ENCODE measurements around the gene BTLA.

Gene BTLA

DNA sequence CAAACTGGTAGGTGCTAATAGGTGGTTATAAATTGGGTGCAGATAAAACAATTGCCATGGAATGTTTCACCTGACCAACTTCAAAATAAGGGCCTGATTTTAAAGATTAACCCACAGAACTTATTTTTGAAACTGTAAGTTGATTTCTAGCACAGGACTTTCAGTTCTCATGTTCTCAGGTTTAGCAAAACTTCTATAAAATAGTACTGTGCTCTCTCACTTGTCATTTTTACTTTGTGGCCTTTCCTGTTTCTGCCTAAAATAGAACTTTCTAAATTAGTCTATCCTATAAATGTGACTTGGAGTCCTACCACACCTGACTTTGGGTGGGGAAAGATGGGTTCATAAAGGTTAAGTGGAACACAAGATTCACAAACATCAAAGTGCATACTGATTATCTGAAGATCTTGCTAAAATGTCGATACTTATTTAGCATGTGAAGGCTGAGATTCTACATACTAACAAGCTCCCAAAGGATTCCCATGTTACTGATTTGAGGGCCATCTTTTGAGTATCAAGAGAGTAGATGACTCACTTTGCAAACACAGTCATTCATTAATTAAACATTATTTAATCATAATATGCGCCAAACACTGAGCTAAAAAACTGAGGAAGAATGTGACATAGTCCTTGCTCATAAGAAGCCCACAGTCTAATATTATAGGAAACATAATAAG is 38.6 kb downstream of the BTLA start:
- Histone ChIP-seq H3K9me2 (replicated peaks; ENCODE audit: low read depth, low read length) (no peaks in the 10 kb centered on the region), H3K27me3 (ENCODE audit: insufficient read depth, low read length, poor library complexity, severe bottlenecking) (peaks cover 14% of the 10 kb centered on the region), H4K20me1 (ENCODE audit: insufficient read depth, low read length, poor library complexity, severe bottlenecking) (no peaks in the 10 kb centered on the region), H3K36me3 (ENCODE audit: insufficient read depth, low read length) (no peaks in the 10 kb centered on the region), H3K9me3 (ENCODE audit: insufficient read depth, low read depth, low read length) (no peaks in the 10 kb centered on the region), H2AFZ (ENCODE audit: low read length) (no peak overlapping the region), H3K9ac (ENCODE audit: low read depth, low read length, poor library complexity, severe bottlenecking) (no peak overlapping the region), H3K4me2 (ENCODE audit: low read depth, low read length, poor library complexity, severe bottlenecking) (peak overlapping the region; percentile 36), H3K4me1 (ENCODE audit: insufficient read depth, low read length, poor library complexity, severe bottlenecking) (peaks cover 48% of the 10 kb centered on the region), H3F3A (ENCODE audit: low read depth) (peaks cover 5% of the 10 kb centered on the region; the same call in 1 of the 2 replicates), H3K4me3 (ENCODE audit: low read length, poor library complexity, severe bottlenecking) (no peak overlapping the region), H3K79me2 (ENCODE audit: insufficient read depth, low read length) (no peaks in the 10 kb centered on the region)
- no peak for TF ChIP-seq EZH2phosphoT487 (IDR thresholded peaks at IDR 0.05; ENCODE audit: borderline replicate concordance)
- TF ChIP-seq, protein P1, sequence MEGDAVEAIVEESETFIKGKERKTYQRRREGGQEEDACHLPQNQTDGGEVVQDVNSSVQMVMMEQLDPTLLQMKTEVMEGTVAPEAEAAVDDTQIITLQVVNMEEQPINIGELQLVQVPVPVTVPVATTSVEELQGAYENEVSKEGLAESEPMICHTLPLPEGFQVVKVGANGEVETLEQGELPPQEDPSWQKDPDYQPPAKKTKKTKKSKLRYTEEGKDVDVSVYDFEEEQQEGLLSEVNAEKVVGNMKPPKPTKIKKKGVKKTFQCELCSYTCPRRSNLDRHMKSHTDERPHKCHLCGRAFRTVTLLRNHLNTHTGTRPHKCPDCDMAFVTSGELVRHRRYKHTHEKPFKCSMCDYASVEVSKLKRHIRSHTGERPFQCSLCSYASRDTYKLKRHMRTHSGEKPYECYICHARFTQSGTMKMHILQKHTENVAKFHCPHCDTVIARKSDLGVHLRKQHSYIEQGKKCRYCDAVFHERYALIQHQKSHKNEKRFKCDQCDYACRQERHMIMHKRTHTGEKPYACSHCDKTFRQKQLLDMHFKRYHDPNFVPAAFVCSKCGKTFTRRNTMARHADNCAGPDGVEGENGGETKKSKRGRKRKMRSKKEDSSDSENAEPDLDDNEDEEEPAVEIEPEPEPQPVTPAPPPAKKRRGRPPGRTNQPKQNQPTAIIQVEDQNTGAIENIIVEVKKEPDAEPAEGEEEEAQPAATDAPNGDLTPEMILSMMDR (conservative IDR thresholded peaks at IDR 0.05; ENCODE audit: low read length) = no peak

DNA sequence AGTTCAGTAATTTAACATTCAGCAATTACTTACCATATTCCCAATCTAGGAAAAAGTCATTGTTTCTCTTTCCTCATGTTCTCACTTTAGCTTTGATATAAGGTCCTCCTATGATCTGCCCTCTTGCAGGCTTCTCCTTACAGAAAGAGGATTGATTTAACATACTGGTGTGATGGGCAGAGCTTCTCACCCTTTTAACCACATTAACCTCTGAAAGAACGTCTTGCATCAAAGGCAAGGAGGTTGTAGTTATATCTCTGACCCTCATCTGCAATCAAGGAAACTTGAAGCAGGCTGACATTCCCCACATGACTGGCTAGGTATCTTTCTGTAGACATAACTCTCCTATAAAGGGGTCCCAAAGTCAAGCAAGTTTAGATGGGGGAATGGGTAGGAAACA is 39.5 kb downstream of the BTLA start:
- TF ChIP-seq, protein P1 (conservative IDR thresholded peaks at IDR 0.05; ENCODE audit: low read length) = no peak
- TF ChIP-seq EZH2phosphoT487 (IDR thresholded peaks at IDR 0.05; ENCODE audit: borderline replicate concordance) = peak; percentile 32; the same call in 1 of the 2 replicates
- no peaks in the 10 kb centered on the region for H3K9me3 ChIP-seq (ENCODE audit: insufficient read depth, low read depth, low read length)
- no peaks in the 10 kb centered on the region for H3K79me2 ChIP-seq (ENCODE audit: insufficient read depth, low read length)
- no peak overlapping the region for H3K4me3 ChIP-seq (ENCODE audit: low read length, poor library complexity, severe bottlenecking)
- no peaks in the 10 kb centered on the region for H4K20me1 ChIP-seq (ENCODE audit: insufficient read depth, low read length, poor library complexity, severe bottlenecking)
- H3K9ac ChIP-seq (ENCODE audit: low read depth, low read length, poor library complexity, severe bottlenecking) = no peak overlapping the region
- H3K4me2 ChIP-seq (ENCODE audit: low read depth, low read length, poor library complexity, severe bottlenecking) = peak overlapping the region; percentile 36
- H3F3A ChIP-seq (ENCODE audit: low read depth) = peaks cover 5% of the 10 kb centered on the region; the same call in 1 of the 2 replicates
- no peak overlapping the region for H2AFZ ChIP-seq (ENCODE audit: low read length)
- H3K36me3 ChIP-seq (ENCODE audit: insufficient read depth, low read length) = no peaks in the 10 kb centered on the region
- peaks cover 39% of the 10 kb centered on the region for H3K4me1 ChIP-seq (ENCODE audit: insufficient read depth, low read length, poor library complexity, severe bottlenecking)
- H3K27me3 ChIP-seq (ENCODE audit: insufficient read depth, low read length, poor library complexity, severe bottlenecking) = peaks cover 14% of the 10 kb centered on the region
- H3K9me2 ChIP-seq (replicated peaks; ENCODE audit: low read depth, low read length) = no peaks in the 10 kb centered on the region

DNA sequence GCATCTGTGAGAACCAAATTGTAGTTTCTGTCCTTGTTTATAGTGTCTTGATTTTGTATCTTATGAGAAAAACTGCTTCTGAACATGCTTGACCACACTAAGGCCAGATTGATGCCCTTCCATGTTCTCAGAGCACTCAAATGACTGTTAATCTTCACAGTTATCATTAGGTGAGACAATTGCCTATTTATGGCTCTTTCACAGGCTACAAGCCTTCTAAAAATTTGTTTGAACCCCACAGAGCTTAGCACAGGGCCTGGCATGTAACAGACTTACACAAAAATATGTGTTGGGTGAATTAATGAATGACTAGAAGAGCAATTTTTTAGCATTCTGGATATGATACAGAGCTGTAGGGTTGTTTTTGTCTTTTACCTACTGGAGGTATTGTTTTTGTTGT is 43.1 kb downstream of the BTLA start:
- H3K9me3 ChIP-seq (ENCODE audit: insufficient read depth, low read depth, low read length) = no peaks in the 10 kb centered on the region
- H3K4me2 ChIP-seq (ENCODE audit: low read depth, low read length, poor library complexity, severe bottlenecking) = no peak overlapping the region
- H4K20me1 ChIP-seq (ENCODE audit: insufficient read depth, low read length, poor library complexity, severe bottlenecking) = no peaks in the 10 kb centered on the region
- peaks cover 14% of the 10 kb centered on the region for H3K27me3 ChIP-seq (ENCODE audit: insufficient read depth, low read length, poor library complexity, severe bottlenecking)
- H3F3A ChIP-seq (ENCODE audit: low read depth) = no peaks in the 10 kb centered on the region
- H3K9ac ChIP-seq (ENCODE audit: low read depth, low read length, poor library complexity, severe bottlenecking) = no peak overlapping the region
- H2AFZ ChIP-seq (ENCODE audit: low read length) = no peak overlapping the region
- H3K4me1 ChIP-seq (ENCODE audit: insufficient read depth, low read length, poor library complexity, severe bottlenecking) = peaks cover 21% of the 10 kb centered on the region
- no peaks in the 10 kb centered on the region for H3K79me2 ChIP-seq (ENCODE audit: insufficient read depth, low read length)
- no peak overlapping the region for H3K4me3 ChIP-seq (ENCODE audit: low read length, poor library complexity, severe bottlenecking)
- no peaks in the 10 kb centered on the region for H3K9me2 ChIP-seq (replicated peaks; ENCODE audit: low read depth, low read length)
- H3K36me3 ChIP-seq (ENCODE audit: insufficient read depth, low read length) = no peaks in the 10 kb centered on the region
- TF ChIP-seq EZH2phosphoT487 (IDR thresholded peaks at IDR 0.05; ENCODE audit: borderline replicate concordance) = no peak
- TF ChIP-seq, protein P1 (conservative IDR thresholded peaks at IDR 0.05; ENCODE audit: low read length) = no peak

Measured in Loucy (cell line).